Measurements from ENCODE around the gene VSIG10. TPM values are rescaled to one million over a fixed set of nuclear protein-coding genes. Genes with fewer than 3 reads are reported as not detected.

Gene VSIG10
- total RNA-seq, 1 experiment from 2014 or later, result 7.7 TPM

DNA sequence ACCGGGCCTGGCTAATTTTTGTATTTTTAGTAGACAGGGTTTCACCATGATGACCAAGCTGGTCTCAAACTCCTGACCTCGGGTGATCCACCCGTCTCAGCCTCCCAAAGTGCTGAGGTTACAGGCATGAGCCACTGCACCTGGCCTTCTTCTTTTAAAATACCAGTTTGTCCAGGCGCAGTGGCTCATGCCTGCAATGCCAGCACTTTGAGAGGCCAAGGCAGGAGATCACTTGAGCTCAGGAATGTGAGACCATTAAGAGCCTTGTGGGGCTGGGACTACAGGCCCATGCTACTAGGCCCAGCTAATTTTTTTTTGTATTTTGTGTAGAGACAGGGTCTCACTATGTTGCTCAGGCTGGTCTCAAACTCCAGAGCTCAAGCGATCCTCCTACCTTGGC lies 24.1 kb upstream of the VSIG10 start:
- no peak overlapping the region for H3K27ac ChIP-seq (ENCODE audit: low read depth, low read length, poor library complexity, severe bottlenecking)
- no TSS peak for BruUV-seq (replicated peaks)
- TF ChIP-seq EZH2 (IDR thresholded peaks at IDR 0.05; ENCODE audit: borderline replicate concordance, low read depth, low read length, poor library complexity, severe bottlenecking), result no peak
- no peak for TF ChIP-seq CTCF (conservative IDR thresholded peaks at IDR 0.05; ENCODE audit: low read depth, low read length)
- no peaks in the 10 kb centered on the region for H3K36me3 ChIP-seq (ENCODE audit: insufficient read depth, low read length, poor library complexity, severe bottlenecking)
- H3K4me1 ChIP-seq (ENCODE audit: insufficient read depth, low read length, poor library complexity, severe bottlenecking), result no peaks in the 10 kb centered on the region
- intact Hi-C loops (cut with micrococcal nuclease; ENCODE audit: unreplicated experiment), result no loop called here
- POLR2A ChIA-PET (ENCODE audit: low non-redundant PET), result no interaction called here
- H3K4me3 ChIP-seq (ENCODE audit: low read depth, low read length, poor library complexity, severe bottlenecking), result no peak overlapping the region
- H3K9me3 ChIP-seq (ENCODE audit: low read depth, low read length, poor library complexity, severe bottlenecking), result no peaks in the 10 kb centered on the region
- no peaks in the 10 kb centered on the region for H3K27me3 ChIP-seq (replicated peaks; ENCODE audit: insufficient read depth, low read depth, low read length, poor library complexity)
- CTCF ChIA-PET, result no interaction called here
- DNase-seq (ENCODE audit: low spot score), result no peak

- Histone ChIP-seq H3K36me3 (ENCODE audit: insufficient read depth, low read length, poor library complexity, severe bottlenecking) (no peaks in the 10 kb centered on the region), H3K27me3 (replicated peaks; ENCODE audit: insufficient read depth, low read depth, low read length, poor library complexity) (no peaks in the 10 kb centered on the region), H3K27ac (ENCODE audit: low read depth, low read length, poor library complexity, severe bottlenecking) (no peak overlapping the region), H3K9me3 (ENCODE audit: low read depth, low read length, poor library complexity, severe bottlenecking) (no peaks in the 10 kb centered on the region), H3K4me3 (ENCODE audit: low read depth, low read length, poor library complexity, severe bottlenecking) (no peak overlapping the region), H3K4me1 (ENCODE audit: insufficient read depth, low read length, poor library complexity, severe bottlenecking) (no peaks in the 10 kb centered on the region)
- POLR2A ChIA-PET (ENCODE audit: low non-redundant PET), result no interaction called here
- DNase-seq (ENCODE audit: low spot score), result no peak
- CTCF ChIA-PET, result no interaction called here
- intact Hi-C loops (cut with micrococcal nuclease; ENCODE audit: unreplicated experiment), result no loop called here
- TF ChIP-seq CTCF (conservative IDR thresholded peaks at IDR 0.05; ENCODE audit: low read depth, low read length), result no peak
- TF ChIP-seq EZH2 (IDR thresholded peaks at IDR 0.05; ENCODE audit: borderline replicate concordance, low read depth, low read length, poor library complexity, severe bottlenecking), result no peak
- no TSS peak for BruUV-seq (replicated peaks)
These were observed 22.4 kb upstream of the VSIG10 start for GRCh38 chr12:118126119-118126757.

GRCh38 chr12:118125743-118126118 lies 21.9 kb upstream of the VSIG10 start:
- Histone ChIP-seq H3K4me1 (ENCODE audit: insufficient read depth, low read length, poor library complexity, severe bottlenecking) (no peaks in the 10 kb centered on the region), H3K36me3 (ENCODE audit: insufficient read depth, low read length, poor library complexity, severe bottlenecking) (no peaks in the 10 kb centered on the region), H3K27ac (ENCODE audit: low read depth, low read length, poor library complexity, severe bottlenecking) (no peak overlapping the region), H3K9me3 (ENCODE audit: low read depth, low read length, poor library complexity, severe bottlenecking) (no peaks in the 10 kb centered on the region), H3K27me3 (replicated peaks; ENCODE audit: insufficient read depth, low read depth, low read length, poor library complexity) (no peaks in the 10 kb centered on the region), H3K4me3 (ENCODE audit: low read depth, low read length, poor library complexity, severe bottlenecking) (no peak overlapping the region)
- TF ChIP-seq EZH2 (IDR thresholded peaks at IDR 0.05; ENCODE audit: borderline replicate concordance, low read depth, low read length, poor library complexity, severe bottlenecking) (no peak), CTCF (conservative IDR thresholded peaks at IDR 0.05; ENCODE audit: low read depth, low read length) (no peak)
- CTCF ChIA-PET, result no interaction called here
- POLR2A ChIA-PET (ENCODE audit: low non-redundant PET), result no interaction called here
- intact Hi-C loops (cut with micrococcal nuclease; ENCODE audit: unreplicated experiment), result no loop called here
- BruUV-seq (replicated peaks), result no TSS peak
- DNase-seq (ENCODE audit: low spot score), result no peak

All from A673 (cell line).